GM12874 (cell line): ENCODE data around the gene ANKRD24.

Experiments
- CTCF ChIP-seq: IDR thresholded peaks from 2 replicates; pipeline ENCODE4 v1.5.1; 2011; ENCODE audit warnings: low read depth, mild to moderate bottlenecking, control low read depth, low read length, moderate library complexity; ENCODE audit not compliant: insufficient read depth

Gene ANKRD24

GRCh38 chr19:4149518-4150288 is 32.8 kb upstream of the ANKRD24 start:
- no peak for TF ChIP-seq CTCF

GRCh38 chr19:4151623-4152022 is 30.9 kb upstream of the ANKRD24 start:
- no peak for TF ChIP-seq CTCF

- no peak for TF ChIP-seq CTCF
Measured at GRCh38 chr19:4152241-4152998, 30.1 kb upstream of the ANKRD24 start.

- TF ChIP-seq CTCF = no peak
Measured at GRCh38 chr19:4154571-4155312, 27.7 kb upstream of the ANKRD24 start.

GRCh38 chr19:4157164-4157563 is 25.3 kb upstream of the ANKRD24 start:
- no peak for TF ChIP-seq CTCF

- TF ChIP-seq CTCF = no peak
Measured at GRCh38 chr19:4161415-4162077, 20.9 kb upstream of the ANKRD24 start.

GRCh38 chr19:4164262-4164661 is 18.2 kb upstream of the ANKRD24 start:
- no peak for TF ChIP-seq CTCF
